Measurements from ENCODE around the gene AMPD3. TPM values are rescaled to one million over a fixed set of nuclear protein-coding genes. Genes with fewer than 3 reads are reported as not detected.

AMPD3 gene
- polyA plus RNA-seq, 1 experiment: 11.1 TPM

GRCh38 chr11:10488121-10488933 lies 33.3 kb downstream of the AMPD3 start:
- CTCF ChIA-PET: interaction anchor here (1.5 kb wide), 1 partner anchor 13 kb away, joined by 4 read pairs; no protein-coding TSS in a partner anchor
- POLR2A ChIA-PET: no interaction called here
- DNase-seq (ENCODE audit: low read depth): no peak
- peaks cover 8% of the 10 kb centered on the region for H3K36me3 ChIP-seq (ENCODE audit: control insufficient read depth, insufficient read depth, low read length)
- no peaks in the 10 kb centered on the region for H3K27me3 ChIP-seq (ENCODE audit: control insufficient read depth, insufficient read depth, low read length)
- TF ChIP-seq, protein P1, sequence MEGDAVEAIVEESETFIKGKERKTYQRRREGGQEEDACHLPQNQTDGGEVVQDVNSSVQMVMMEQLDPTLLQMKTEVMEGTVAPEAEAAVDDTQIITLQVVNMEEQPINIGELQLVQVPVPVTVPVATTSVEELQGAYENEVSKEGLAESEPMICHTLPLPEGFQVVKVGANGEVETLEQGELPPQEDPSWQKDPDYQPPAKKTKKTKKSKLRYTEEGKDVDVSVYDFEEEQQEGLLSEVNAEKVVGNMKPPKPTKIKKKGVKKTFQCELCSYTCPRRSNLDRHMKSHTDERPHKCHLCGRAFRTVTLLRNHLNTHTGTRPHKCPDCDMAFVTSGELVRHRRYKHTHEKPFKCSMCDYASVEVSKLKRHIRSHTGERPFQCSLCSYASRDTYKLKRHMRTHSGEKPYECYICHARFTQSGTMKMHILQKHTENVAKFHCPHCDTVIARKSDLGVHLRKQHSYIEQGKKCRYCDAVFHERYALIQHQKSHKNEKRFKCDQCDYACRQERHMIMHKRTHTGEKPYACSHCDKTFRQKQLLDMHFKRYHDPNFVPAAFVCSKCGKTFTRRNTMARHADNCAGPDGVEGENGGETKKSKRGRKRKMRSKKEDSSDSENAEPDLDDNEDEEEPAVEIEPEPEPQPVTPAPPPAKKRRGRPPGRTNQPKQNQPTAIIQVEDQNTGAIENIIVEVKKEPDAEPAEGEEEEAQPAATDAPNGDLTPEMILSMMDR (IDR thresholded peaks at IDR 0.05; ENCODE audit: insufficient read depth, low read depth, low read length): no peak
- H3K4me3 ChIP-seq (ENCODE audit: low read depth, low read length): no peak overlapping the region

- TF ChIP-seq, protein P1 (IDR thresholded peaks at IDR 0.05; ENCODE audit: insufficient read depth, low read depth, low read length): no peak
- H3K27me3 ChIP-seq (ENCODE audit: control insufficient read depth, insufficient read depth, low read length): no peaks in the 10 kb centered on the region
- CTCF ChIA-PET: interaction anchor here (1.5 kb wide), 1 partner anchor 13 kb away, joined by 4 read pairs; no protein-coding TSS in a partner anchor
- DNase-seq (ENCODE audit: low read depth): no peak
- no peak overlapping the region for H3K4me3 ChIP-seq (ENCODE audit: low read depth, low read length)
- POLR2A ChIA-PET: interaction anchor here (0.6 kb wide), 1 partner anchor 164 kb away, joined by 3 read pairs; no protein-coding TSS in a partner anchor
- H3K36me3 ChIP-seq (ENCODE audit: control insufficient read depth, insufficient read depth, low read length): peaks cover 11% of the 10 kb centered on the region
Observed at GRCh38 chr11:10488934-10489691, 34.0 kb downstream of the AMPD3 start.

GRCh38 chr11:10490032-10490397 lies 35.0 kb downstream of the AMPD3 start:
- ChIA-PET CTCF (interaction anchor here (1.7 kb wide), 1 partner anchor 84 kb away, joined by 8 read pairs; no protein-coding TSS in a partner anchor), POLR2A (interaction anchor here (0.6 kb wide), 2 partner anchors 164 to 444 kb away, joined by 3 read pairs; no protein-coding TSS in a partner anchor)
- no peaks in the 10 kb centered on the region for H3K27me3 ChIP-seq (ENCODE audit: control insufficient read depth, insufficient read depth, low read length)
- TF ChIP-seq, protein P1 (IDR thresholded peaks at IDR 0.05; ENCODE audit: insufficient read depth, low read depth, low read length): no peak
- no peak for DNase-seq (ENCODE audit: low read depth)
- H3K36me3 ChIP-seq (ENCODE audit: control insufficient read depth, insufficient read depth, low read length): peaks cover 16% of the 10 kb centered on the region
- no peak overlapping the region for H3K4me3 ChIP-seq (ENCODE audit: low read depth, low read length)

- H3K4me3 ChIP-seq (ENCODE audit: low read depth, low read length): no peak overlapping the region
- CTCF ChIA-PET: interaction anchor here (1.0 to 1.7 kb wide), 5 partner anchors 9 to 246 kb away, joined by 3 to 8 read pairs (median 4); no protein-coding TSS in a partner anchor
- POLR2A ChIA-PET: interaction anchor here (0.6 kb wide), 1 partner anchor 443 kb away, joined by 3 read pairs; no protein-coding TSS in a partner anchor
- H3K36me3 ChIP-seq (ENCODE audit: control insufficient read depth, insufficient read depth, low read length): peaks cover 22% of the 10 kb centered on the region
- no peaks in the 10 kb centered on the region for H3K27me3 ChIP-seq (ENCODE audit: control insufficient read depth, insufficient read depth, low read length)
- peak; percentile 87 for DNase-seq (ENCODE audit: low read depth)
- TF ChIP-seq, protein P1 (IDR thresholded peaks at IDR 0.05; ENCODE audit: insufficient read depth, low read depth, low read length): no peak
Observed at GRCh38 chr11:10490398-10491241, 35.6 kb downstream of the AMPD3 start.
